ENCODE results near the gene BIRC2. TPM values are rescaled to one million over a fixed set of nuclear protein-coding genes. Genes with fewer than 3 reads are reported as not detected.
"Not testable (repeated sequence)": the region's sequence is repeated elsewhere in the genome, so short reads cannot be mapped to it uniquely, and the experiment has no call there.

Gene BIRC2
- total RNA-seq, 1 donor from 2014 or later: 46.9 TPM

- no peaks in the 10 kb centered on the region for H3K27me3 Mint-ChIP-seq
- H3K9me3 Mint-ChIP-seq: no peaks in the 10 kb centered on the region
- TF ChIP-seq, protein P1, sequence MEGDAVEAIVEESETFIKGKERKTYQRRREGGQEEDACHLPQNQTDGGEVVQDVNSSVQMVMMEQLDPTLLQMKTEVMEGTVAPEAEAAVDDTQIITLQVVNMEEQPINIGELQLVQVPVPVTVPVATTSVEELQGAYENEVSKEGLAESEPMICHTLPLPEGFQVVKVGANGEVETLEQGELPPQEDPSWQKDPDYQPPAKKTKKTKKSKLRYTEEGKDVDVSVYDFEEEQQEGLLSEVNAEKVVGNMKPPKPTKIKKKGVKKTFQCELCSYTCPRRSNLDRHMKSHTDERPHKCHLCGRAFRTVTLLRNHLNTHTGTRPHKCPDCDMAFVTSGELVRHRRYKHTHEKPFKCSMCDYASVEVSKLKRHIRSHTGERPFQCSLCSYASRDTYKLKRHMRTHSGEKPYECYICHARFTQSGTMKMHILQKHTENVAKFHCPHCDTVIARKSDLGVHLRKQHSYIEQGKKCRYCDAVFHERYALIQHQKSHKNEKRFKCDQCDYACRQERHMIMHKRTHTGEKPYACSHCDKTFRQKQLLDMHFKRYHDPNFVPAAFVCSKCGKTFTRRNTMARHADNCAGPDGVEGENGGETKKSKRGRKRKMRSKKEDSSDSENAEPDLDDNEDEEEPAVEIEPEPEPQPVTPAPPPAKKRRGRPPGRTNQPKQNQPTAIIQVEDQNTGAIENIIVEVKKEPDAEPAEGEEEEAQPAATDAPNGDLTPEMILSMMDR (conservative IDR thresholded peaks at IDR 0.05): no peak
- H3K4me1 Mint-ChIP-seq (ENCODE audit: unreplicated experiment): peaks cover 9% of the 10 kb centered on the region
- no peaks in the 10 kb centered on the region for H3K36me3 Mint-ChIP-seq
- no peak overlapping the region for H3K4me3 Mint-ChIP-seq
- no peak for DNase-seq (ENCODE audit: extremely low spot score, unreplicated experiment)
- H3K27ac Mint-ChIP-seq: no peak overlapping the region
Measured at GRCh38 chr11:102332611-102332994, 14.4 kb upstream of the BIRC2 start.

- Mint-ChIP-seq H3K36me3 (no peaks in the 10 kb centered on the region), H3K9me3 (no peaks in the 10 kb centered on the region), H3K27ac (no peak overlapping the region), H3K4me1 (ENCODE audit: unreplicated experiment) (peaks cover 4% of the 10 kb centered on the region), H3K4me3 (no peak overlapping the region), H3K27me3 (no peaks in the 10 kb centered on the region)
- no peak for DNase-seq (ENCODE audit: extremely low spot score, unreplicated experiment)
- TF ChIP-seq, protein P1 (conservative IDR thresholded peaks at IDR 0.05): no peak
Measured at GRCh38 chr11:102338479-102339010, 8.5 kb upstream of the BIRC2 start.

DNA sequence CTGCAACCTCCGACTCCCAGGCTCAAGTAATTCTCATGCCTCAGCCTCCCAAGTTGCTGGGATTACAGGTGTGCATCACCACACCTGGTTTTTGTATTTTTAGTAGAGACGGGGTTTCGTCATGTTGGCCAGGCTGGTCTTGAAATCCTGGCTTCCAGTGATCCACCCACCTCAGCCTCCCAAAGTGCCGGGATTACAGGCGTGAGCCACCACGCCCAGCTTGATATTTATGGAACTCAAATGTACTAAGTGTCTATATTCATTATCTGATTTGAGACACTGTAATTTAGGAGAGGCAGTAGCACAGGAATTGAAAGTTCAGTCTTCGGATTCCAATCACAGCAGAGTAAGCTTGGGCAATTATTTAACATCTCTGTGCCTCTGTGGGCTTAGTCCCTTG is 5.7 kb upstream of the BIRC2 start:
- H3K27ac Mint-ChIP-seq; H3K4me3 Mint-ChIP-seq; H3K27me3 Mint-ChIP-seq; H3K9me3 Mint-ChIP-seq; DNase-seq (ENCODE audit: extremely low spot score, unreplicated experiment); H3K36me3 Mint-ChIP-seq: not testable (repeated sequence)
- peaks cover 12% of the 10 kb centered on the region for H3K4me1 Mint-ChIP-seq (ENCODE audit: unreplicated experiment)

DNA sequence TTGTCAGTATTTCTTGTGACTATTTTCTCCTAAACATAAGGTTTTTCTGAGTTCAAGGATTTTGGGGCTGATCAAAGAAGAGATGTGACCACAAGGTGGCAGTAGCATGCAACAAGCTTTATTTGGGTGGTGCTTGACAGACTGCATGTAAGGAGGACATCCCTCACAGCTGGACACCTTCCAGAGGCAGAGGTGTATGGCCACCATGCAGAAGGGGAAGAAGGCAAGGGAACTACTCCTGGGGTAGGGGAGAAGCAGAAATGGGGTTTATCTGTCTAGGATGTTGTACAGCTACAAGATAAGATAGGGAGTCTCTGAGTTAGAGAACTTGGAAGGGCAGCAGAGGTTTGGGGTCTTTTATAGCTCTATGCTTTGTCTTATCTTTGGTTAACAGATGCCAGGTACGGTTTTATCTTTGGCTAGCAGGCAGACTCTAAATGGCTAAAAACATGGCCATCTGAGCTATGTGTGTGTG is 5.1 kb upstream of the BIRC2 start:
- no peak overlapping the region for H3K27ac Mint-ChIP-seq
- H3K4me1 Mint-ChIP-seq (ENCODE audit: unreplicated experiment): peaks cover 14% of the 10 kb centered on the region
- DNase-seq (ENCODE audit: extremely low spot score, unreplicated experiment): no peak
- no peaks in the 10 kb centered on the region for H3K36me3 Mint-ChIP-seq
- TF ChIP-seq, protein P1 (conservative IDR thresholded peaks at IDR 0.05): peak; percentile 90
- no peak overlapping the region for H3K4me3 Mint-ChIP-seq
- H3K9me3 Mint-ChIP-seq: no peaks in the 10 kb centered on the region
- no peaks in the 10 kb centered on the region for H3K27me3 Mint-ChIP-seq

GRCh38 chr11:102343809-102344208 is 3.2 kb upstream of the BIRC2 start:
- Mint-ChIP-seq H3K27ac (no peak overlapping the region), H3K9me3 (no peaks in the 10 kb centered on the region), H3K36me3 (no peaks in the 10 kb centered on the region), H3K27me3 (no peaks in the 10 kb centered on the region), H3K4me3 (no peak overlapping the region), H3K4me1 (ENCODE audit: unreplicated experiment) (peaks cover 21% of the 10 kb centered on the region)
- TF ChIP-seq, protein P1 (conservative IDR thresholded peaks at IDR 0.05): no peak
- no peak for DNase-seq (ENCODE audit: extremely low spot score, unreplicated experiment)

DNA sequence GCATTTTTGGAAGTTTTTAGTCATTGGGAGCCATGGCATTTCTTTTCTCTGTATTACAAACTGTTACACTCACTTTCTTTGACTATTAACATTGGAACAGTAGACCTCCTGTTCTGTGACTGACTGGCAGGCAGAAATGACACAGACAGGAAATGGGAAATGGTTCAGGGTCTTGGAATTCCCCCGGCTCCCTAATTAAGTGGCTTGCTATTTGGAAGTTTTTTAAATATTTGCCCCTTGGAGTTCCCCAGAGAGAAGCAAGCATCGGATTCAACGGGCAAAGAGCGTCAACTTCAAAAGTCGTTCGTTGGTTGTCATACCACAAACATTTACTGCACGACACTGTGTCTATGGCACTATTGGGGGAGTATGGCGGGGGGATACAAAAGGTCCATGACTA is 1.1 kb upstream of the BIRC2 start:
- Mint-ChIP-seq H3K27ac (peak overlapping the region; percentile 97), H3K36me3 (peaks cover 10% of the 10 kb centered on the region), H3K4me3 (peak overlapping the region; percentile 90), H3K27me3 (no peaks in the 10 kb centered on the region), H3K9me3 (no peaks in the 10 kb centered on the region), H3K4me1 (ENCODE audit: unreplicated experiment) (peaks cover 31% of the 10 kb centered on the region)
- TF ChIP-seq, protein P1 (conservative IDR thresholded peaks at IDR 0.05): no peak
- DNase-seq (ENCODE audit: extremely low spot score, unreplicated experiment): no peak

Measured in type B pancreatic cell (in vitro differentiated cells).